GM19240 (cell line): ENCODE results near the gene AGAP1.

Source experiments
- DNase-seq: peaks from one replicate; pipeline ENCODE4 v3.0.0; 2011; ENCODE audit warnings: low spot score; ENCODE audit not compliant: insufficient read length

Gene AGAP1

DNA sequence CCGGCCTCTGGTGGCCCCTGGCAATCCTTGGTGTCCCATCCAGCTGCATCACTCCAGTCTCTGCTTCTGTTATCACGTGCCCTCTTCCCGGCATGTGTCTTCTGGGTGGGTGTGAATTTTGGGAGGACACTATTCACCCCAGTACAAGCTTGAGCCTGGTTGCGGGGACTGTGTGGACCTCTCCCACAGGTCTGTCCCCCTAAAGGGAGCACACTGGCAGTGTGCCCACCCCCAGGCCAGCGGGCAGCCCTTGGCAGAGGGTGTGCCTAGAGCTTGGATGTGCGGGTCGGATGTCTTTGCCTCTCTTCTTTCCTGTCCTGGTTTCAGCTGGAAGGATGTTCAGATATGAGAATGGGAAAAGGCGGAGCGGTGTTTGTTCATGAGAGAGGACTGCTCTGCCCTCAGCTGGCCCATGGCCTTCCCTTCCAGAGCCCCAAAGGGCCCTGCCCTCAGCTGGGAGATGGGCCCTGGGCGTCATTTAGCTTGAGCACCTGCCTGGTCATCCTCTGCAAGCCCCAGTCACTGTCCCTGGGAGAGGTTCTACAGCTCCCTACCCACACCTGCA is 73.2 kb downstream of the AGAP1 start:
- DNase-seq = no peak

DNA sequence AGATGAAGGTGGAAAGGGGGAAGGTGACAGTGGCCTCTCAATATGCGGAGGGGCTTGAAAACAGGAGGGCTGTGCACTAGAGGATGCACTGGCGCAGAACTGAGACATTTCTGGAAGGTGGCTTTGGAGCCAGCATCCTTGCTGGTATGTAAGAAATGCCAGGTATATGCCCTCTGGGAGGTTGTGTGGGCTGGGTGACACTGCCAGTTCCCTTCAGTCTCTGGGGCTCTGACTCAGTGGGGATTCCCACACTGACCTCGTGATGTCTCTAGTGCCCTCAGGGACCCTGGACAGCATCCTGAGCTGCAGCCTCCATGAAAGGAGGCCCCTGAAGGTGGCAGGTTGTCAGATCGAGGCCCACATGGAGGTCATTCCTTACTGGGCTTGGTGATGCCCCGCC is 74.0 kb downstream of the AGAP1 start:
- DNase-seq = no peak

DNA sequence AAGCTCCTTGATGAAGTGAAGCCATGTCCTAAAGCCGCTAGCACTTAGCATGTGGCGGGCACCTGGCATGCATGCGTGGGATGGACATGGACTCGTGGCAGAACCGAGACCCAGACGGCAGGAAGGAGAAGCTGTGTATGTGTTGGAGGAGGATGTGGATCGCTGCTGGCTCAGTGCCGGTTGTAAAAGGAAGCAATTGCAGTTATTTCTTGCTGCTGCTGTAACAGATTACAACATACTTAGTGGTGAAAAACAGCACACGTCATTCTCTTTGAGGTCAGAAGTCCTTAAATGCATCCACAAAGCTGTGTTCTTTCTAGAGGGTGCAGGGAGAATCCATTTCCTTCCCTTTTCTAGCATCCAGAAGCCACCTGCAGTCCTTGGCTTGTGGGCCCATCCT is 74.6 kb downstream of the AGAP1 start:
- no peak for DNase-seq

DNA sequence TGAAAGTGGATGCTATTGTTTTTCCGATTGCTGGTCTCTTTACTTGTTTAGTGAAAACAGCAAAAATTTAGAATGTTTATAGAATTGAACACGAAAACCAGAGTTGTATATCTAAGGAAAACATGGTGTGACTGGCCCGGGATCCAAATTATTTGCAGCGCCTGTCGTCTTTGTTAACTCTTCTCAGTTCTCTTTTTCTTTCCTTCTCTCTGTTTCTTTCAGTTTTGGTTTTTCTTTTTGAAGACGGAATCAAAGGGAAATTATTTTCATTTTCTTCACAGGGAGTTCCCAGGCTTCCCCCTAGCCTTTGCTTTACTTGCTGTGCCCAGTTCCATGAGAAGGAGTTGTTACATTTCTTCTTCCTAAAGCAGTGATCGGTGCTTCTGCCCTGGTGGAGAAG is 76.0 kb downstream of the AGAP1 start:
- no peak for DNase-seq

DNA sequence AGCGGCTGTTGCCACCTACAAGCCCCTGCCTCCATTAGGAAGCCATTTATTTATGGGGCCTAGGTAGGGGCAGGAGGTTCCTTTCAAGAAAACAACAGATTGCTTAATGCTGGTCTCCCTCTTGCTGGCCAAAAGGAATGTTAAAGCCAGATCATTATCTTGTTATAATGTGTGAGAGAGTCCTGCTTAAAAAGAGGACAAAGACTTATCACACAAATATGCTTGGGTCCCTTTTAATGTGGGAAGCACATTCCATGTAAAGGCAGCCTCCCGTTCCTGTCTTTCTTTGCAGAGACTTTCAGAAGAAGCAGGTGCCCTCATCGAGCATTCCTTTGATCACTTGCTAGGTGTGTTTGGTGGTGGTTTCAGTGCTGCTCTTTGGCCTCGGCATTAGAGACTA is 76.4 kb downstream of the AGAP1 start:
- no peak for DNase-seq

DNA sequence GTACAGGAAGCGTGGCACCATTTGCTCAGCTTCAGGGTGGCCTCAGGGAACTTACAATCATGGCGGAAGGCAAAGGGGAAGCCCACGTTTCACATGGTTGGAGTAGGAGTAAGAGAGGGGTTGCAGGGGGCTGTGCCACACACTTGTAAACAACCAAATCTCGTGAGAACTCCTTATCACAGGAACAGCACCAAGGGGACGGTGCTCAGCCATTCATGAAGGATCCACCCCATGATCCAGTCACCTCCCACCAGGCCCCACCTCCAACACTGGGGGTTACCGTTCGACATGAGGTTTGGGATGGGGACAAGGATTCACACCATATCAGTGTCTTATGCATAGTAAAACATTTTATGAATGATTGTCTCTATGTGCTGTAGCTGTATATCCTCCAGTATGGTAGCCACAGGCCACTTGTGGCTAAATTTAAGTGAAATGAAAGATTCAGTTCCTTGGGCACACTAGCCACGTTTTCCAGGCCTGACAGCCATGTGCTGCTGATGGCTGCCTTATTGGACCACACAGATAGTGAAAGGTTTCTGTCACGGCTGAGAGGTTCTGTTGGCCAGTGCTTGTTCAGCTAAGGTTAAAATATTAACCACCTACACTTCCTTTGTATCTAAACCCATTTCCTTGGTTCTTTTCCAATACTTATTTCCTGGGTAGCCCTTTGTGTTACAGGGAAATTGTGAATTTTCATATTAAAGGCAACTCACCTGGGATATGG is 77.3 kb downstream of the AGAP1 start:
- no peak for DNase-seq

DNA sequence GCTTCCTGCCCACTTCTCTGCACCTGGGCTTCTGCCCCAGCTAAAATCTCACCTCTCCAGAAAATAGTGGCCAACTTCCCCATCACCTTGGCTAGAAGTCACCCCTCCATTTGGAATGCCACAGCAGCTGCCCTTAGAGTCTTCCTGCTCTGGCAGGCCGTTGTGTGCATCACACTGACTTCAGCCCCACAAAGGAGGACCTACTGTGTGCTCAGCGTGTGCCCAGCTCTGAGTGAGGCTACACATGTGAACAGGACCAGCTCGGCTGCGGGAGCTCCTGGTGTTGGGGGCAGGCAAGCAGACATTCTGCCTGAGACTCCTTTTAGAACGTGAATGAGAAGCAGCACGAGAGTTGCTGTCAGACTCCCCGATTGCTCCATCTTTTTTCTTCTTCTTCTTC is 78.7 kb downstream of the AGAP1 start:
- no peak for DNase-seq

DNA sequence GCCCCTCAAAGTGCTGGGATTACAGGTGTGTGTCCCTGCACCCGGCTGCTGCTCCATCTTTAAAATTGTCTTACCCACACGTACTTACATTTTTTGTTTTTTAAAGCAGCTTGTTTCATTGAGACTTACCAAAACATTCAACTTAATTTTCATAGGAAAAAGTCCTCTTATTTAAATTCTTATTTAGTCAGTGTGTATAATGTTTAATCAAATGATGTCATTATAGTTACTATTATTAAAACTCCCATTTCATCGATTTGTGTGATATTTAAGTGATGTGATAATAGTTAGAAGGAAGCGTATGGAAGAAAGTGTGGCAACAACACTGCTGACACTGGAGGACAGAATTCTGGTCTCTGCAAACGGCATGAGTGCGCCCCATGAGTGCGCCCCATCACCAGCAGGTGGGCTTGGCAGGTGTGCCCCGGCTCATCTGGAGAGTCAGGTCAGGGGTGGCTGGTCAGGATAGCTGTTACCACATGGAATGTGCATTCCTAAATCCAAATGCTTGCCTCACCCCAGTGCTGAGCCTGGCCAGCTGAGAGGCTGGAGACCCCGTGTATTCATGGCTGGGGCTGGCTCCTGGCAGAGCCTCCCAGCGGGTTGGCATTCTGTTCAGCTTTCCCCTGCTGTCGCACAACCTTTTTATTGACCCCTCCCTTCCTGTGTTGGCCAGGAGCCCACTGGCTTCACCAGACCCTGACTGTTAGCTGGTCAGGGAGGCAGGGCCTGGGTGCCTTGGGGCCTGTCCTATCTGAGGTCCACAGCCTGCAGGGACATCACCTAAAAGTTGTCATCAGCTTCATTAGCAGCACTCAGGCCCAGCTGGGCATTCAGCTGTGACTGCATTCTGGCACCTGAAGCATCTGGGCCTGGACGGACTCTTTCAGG is 79.7 kb downstream of the AGAP1 start:
- no peak for DNase-seq

DNA sequence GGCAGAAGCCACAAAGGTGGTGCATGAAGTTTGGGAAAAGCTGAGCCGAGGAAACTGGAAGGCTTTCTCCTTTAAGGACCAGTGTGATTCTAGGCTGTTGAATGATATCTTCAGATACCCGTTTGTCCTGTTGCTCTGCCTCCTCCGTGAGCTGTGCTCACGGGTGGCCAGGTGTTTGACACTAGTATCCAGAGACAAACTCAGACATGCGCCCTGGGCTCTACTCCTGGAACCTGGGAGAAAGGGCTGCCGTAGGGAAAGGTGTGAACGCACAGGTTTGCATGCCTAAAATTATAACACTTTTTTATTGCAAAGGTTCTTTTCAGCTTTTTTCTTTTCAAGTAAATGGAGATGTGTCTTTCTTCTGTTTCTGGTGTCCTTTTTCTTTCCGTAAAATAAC is 81.6 kb downstream of the AGAP1 start:
- DNase-seq = no peak

DNA sequence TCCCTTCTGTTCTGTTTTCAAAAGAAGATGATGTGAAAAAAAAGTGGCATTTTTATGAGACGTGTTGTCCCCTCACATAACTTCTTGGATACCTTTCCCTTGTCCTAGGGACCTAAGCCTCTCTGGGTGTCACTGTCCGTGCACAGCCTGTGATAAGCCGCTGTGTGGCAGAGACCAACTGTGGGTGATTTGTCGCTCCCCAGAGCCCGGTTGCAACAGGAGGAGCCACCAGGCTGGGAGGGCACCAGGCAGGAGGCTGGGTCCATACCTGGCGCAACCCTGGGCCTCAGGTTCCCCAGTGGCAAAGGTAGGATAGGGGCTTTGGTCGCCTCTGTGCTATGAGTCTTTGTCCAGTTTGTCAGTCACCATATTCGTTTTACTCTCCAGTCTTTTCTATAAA is 82.1 kb downstream of the AGAP1 start:
- no peak for DNase-seq

DNA sequence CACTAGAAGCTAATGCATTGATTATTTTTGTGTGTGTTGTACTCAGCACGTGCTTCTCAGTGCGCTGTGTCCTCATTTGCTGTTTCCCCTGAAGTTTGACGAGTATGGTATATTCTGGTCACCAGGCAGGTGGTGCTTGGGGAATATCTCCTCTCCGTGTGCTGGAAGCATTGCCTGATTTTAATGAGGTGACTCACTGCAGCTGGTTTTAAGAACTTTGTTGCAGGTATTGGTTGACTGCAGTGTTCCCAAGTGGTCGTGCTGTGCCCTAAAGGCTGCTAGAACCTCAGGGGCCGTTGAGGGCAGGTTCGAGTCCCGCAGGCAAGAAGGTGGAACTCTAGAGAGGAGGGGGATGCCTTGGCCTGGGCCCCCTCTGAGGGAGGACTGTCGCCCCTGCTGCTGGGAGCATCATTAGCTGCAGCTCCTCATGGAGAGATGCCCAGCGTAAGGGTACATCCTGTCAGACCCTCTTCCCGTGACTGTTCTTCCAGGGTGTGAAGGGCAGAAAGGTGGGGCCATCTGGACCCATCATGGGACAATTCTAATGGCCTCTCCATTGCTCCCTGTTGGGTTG is 82.6 kb downstream of the AGAP1 start:
- DNase-seq = no peak

DNA sequence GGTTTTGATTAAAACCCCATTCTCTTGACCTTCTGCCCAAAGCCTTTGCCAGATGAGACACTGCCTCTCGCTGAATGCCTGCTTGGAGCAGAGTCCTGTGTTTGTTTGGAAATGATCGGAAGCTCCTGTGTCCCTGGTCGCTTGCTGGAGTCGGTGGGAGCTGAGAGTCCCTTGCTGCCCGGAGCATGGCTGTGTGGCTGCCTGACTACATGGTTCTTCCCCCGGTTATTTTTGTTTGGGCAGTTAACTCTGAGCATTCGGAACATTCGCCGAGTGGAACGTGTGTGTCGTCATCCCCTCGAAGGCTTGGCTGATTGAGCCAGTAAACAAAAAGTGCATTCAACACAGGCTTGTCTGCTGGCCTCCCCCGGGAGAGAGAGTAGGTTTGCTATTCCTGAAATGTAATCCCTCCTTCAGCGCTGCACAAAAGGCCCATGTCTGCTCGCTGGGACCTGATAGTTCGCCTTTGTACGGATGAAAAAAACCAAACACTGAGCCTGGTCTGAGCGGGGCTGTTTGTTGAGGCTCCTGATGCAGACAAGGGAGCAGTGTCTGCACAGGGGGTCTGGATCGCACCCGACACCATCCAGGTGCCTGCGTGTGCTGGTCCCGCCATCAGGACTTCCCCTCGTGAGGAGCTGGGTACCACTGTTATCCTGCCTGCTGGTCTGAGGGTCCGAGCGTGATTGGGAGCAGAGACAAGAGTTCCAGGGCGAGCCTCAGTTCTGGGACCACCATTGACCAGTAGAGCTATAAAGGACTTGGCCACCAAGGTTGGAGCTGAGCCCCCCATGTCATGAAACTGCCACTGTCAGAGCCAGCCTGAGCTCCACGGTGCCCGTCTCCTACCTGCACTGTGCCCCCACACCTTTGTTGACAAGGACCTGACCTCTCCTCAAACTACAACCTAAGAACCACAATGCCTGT is 83.8 kb downstream of the AGAP1 start:
- no peak for DNase-seq

DNA sequence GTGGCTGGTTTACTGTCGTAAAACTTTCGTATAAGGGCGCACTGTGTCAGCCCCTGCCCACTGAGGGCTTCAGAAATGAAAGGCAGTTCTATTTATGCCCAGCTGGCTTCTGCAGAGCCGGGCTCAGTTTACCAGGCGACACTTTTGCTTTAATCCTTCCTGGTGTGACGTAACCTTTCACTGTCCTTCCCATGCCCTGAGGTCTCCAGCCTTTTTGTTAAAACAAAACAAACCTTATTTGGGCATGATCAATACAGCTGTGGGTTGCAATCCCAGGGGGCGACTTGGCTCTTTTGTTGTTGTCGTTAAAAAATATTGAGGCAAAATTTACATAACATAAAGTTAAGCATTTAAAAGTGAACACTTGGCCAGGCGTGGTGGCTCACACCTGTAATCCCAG is 85.3 kb downstream of the AGAP1 start:
- no peak for DNase-seq

DNA sequence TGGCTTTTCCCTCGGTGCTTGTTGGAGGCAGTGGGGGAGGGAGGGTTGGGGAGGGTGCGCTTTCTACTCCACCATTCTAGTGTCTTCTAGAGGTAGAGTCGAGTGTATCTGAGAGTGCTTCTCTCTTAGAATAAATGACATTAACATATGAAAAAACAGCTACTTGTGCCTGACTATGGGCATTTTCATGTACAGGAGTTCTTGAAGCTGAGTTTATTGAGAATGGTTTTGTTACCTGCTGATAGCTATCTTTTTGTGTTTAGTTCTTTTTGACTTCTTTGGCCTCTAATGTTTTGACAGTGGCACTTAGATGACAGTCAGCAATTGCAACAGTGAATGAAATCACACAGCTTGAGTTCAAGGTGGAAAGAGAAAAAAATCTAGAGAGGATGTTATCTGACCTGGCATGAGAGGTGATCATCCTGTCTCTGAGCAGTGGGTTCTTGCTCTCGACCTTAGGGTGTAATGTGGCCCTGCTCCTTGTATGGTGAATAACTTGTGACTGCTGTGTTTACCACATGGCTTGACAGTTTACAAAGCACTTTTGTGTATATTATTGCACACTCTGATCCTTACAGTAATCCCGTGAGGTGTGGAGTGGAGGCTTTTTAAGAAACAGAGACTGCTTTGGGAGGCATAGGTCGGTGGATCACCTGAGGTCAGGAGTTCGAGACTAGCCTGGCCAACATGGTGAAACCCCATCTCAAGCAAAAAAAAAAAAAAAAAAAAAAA is 86.7 kb downstream of the AGAP1 start:
- DNase-seq = no peak

DNA sequence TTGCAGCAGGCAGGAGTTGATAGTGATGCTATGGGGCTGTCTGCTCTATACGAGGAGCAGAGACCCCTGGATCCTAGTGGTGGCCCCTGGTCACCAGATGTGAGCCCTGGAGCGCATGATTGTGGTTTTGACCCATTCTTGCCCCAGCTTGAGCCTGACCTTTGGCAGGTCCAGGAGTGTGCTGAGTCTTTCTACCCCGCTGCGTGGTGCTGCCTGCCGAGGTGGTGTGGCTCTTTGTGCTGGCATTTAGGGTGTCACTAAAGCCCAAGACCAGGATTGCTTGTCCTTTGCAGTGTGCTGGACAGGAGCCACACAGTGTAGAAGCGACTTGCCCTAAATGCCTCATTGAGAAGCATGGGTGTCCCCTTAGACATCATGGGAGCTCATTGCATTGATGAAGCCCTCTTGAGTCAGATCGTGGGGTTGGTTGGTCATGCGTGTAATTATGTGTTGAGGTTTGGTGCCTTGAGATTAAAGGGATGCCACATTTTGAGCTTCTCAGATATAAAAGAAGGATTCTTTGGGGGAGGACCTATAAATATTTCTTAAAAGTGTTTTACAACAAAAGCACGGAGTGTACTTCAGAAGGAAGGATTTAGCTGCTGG is 88.3 kb downstream of the AGAP1 start:
- DNase-seq = no peak

DNA sequence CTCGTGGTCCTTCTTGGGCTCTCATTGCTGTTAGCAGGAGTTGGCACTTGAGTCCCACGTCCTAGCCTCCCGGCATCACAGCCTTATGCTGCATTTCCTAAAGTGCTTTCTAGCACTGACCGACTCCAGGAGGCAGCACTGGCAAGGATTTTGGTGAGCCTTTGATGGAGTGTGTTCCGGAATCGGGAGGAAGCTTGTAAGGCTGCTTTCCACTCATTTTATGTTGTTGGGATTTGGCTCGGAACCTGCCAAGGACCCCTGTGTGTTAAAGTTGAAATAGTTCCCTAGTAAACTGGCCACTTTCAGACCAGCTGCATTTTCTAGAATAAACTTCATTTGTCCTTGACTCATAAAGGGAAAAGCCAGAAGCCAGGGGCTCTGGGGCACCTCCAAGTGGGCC is 88.9 kb downstream of the AGAP1 start:
- no peak for DNase-seq

DNA sequence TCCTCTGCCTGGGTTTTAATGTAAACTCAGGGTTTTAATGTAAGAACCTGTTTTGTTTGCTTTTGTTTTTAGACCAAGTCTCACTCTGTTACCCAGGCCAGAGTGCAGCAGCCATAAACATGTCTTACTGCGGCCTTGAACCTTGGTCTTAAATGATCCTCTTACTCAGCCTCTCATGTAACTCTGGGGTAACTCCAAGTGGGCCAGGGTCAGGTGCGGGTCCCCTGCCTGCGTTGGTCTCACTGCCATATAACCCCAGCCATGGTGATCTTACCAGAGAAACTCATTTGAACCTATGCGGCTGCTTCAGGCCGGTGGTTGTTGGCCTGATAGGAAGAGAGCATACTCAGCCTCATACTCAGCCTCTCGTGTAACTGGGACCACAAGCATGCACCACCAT is 89.3 kb downstream of the AGAP1 start:
- no peak for DNase-seq

DNA sequence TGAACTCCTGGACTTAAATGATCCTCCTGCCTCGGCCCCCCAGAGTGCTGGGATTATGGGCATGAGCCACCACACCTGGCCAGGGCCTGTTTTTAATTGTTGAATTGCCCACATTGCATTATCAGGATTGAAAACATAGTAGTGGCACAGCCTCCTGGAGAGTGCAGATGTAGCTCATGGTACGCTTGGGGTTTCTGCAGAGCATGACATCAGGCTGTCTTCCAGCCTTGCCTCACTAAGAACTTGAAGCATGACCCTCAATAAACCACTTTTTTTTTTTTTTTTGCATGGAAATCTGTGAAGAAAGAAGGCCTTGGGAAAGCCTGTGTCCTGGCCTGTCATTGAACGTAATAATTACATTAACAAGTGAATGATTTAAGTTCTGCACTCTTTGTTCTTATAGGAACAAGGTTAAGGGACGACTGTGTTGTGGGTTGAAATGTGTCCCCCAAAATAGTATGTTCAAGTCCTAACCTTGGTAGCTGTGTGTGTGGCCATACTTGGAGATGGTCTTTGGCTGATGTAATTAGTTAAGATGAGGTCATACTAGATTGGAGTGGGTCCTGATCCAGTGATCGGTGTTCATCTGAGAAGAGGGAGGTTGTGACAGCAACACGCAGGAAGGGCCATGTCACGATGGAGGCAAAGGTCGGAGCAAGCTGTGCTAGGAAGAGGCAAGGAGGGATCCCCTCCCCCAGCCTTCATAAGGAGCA is 90.2 kb downstream of the AGAP1 start:
- DNase-seq = no peak

DNA sequence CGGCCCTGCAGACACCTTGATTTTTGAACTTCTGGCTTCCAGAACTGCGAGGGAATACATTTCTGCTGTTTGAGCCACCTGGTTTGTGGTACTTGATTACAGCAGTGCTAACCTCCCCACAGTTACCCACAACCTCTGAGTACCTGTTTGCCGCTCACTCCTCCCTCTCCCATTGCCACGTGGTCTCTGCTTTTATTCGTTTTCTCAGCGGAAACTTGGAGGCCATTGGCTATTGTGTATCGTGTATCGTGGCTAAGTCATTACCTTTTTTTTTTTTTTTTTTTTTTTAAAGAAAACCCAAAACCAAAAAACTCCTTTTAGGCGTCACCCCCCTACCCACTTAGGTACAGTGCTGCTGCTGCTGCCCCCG is 90.8 kb downstream of the AGAP1 start:
- no peak for DNase-seq
